Peyer's patch (tissue), 4 donors: Measurements from ENCODE around the gene LRTM2.

ENCODE experiments used
- CTCF ChIP-seq, 6 experiments: fragments of 450-650 bp in 4 of 6; fragments of 200-600 bp in 2 of 6; sonication (generic) in 1 of 6; IDR thresholded peaks; one replicate each; pipeline ENCODE4 v1.5.1; 2017 to 2019; ENCODE audit warnings: antibody characterized with exemption in 6 of 6, mild to moderate bottlenecking in 3 of 6, moderate library complexity in 1 of 6
- POLR2A ChIP-seq, 2 donors: fragments of 450-650 bp; IDR thresholded peaks; one replicate each; pipeline ENCODE4 v1.5.1; 2017; ENCODE audit warnings: antibody characterized with exemption in 2 of 2, mild to moderate bottlenecking in 2 of 2, moderate library complexity in 2 of 2

GRCh38 chr12:1848146-1848545 is 27.8 kb downstream of the LRTM2 start:
- TF ChIP-seq POLR2A (IDR thresholded peaks at IDR 0.05) (no peak), CTCF (IDR thresholded peaks at IDR 0.05) (no peak)
